PC-3 (cell line): Measurements from ENCODE around the gene FOXN3. TPM values are rescaled to one million over a fixed set of nuclear protein-coding genes. Genes with fewer than 3 reads are reported as not detected.

Experiments used
- ATAC-seq: fragments of 200-7000 bp; cut with Tn5 transposase; 2 replicates; pipeline ENCODE4 v1.9.1; 2020; ENCODE audit warnings: mild to moderate bottlenecking, moderate library complexity
- BruUV-seq: library from RNA; stranded (reverse); fragments of 400-500 nt; replicated peaks from 2 replicates; lab custom pipeline; 2021; lab: Mats Ljungman, UMichigan
- CTCF ChIA-PET: fragments of 300-600 bp; sonication (Branson Sonifier 250); formaldehyde crosslinking; loops from one replicate; lab custom pipeline; 2022; ENCODE audit warnings: antibody characterized with exemption; lab: Charles Lee
- POLR2A ChIA-PET: fragments of 300-600 bp; sonication (Branson Sonifier 250); formaldehyde crosslinking; loops from one replicate; lab custom pipeline; 2022; ENCODE audit warnings: antibody characterized with exemption; ENCODE audit not compliant: unreplicated experiment; lab: Charles Lee
- DNase-seq: peaks from one replicate; pipeline ENCODE4 v3.0.0-alpha.2; 2015
- H2AFZ ChIP-seq: fragments of 300-600 bp; sonication (generic); 2 replicates; pipeline ENCODE4 v1.6.0; 2016; ENCODE audit warnings: antibody characterized with exemption, low read length
- H3F3A ChIP-seq: fragments of 300-600 bp; sonication (generic); one replicate; pipeline ENCODE4 v1.6.0; 2017; ENCODE audit warnings: antibody characterized with exemption, low read length, control low read depth, mild to moderate bottlenecking; ENCODE audit not compliant: unreplicated experiment
- H3K27ac ChIP-seq: fragments of 300-600 bp; sonication (generic); 2 replicates; pipeline ENCODE4 v1.5.1; 2016; ENCODE audit warnings: mild to moderate bottlenecking, low read length
- H3K27me3 ChIP-seq: fragments of 300-600 bp; sonication (generic); 2 replicates; pipeline ENCODE4 v1.6.1; 2016; ENCODE audit warnings: low read length, mixed read lengths
- H3K36me3 ChIP-seq: fragments of 300-600 bp; sonication (generic); 2 replicates; pipeline ENCODE4 v1.6.1; 2016; ENCODE audit warnings: low read depth, mixed run types, low read length, mixed read lengths
- H3K4me1 ChIP-seq: fragments of 300-600 bp; sonication (generic); 2 replicates; pipeline ENCODE4 v1.5.1; 2016; ENCODE audit warnings: low read length; ENCODE audit not compliant: insufficient read depth
- H3K4me2 ChIP-seq: fragments of 300-600 bp; sonication (generic); 2 replicates; pipeline ENCODE4 v1.6.0; 2016; ENCODE audit warnings: low read length
- H3K4me3 ChIP-seq: fragments of 300-600 bp; sonication (generic); 2 replicates; pipeline ENCODE4 v1.5.1; 2016; ENCODE audit warnings: mild to moderate bottlenecking, low read length, mixed read lengths
- H3K79me2 ChIP-seq: fragments of 300-600 bp; sonication (generic); 2 replicates; pipeline ENCODE4 v1.6.1; 2017; ENCODE audit warnings: low read length, mixed read lengths
- H3K9ac ChIP-seq: fragments of 300-600 bp; sonication (generic); 2 replicates; pipeline ENCODE4 v1.6.0; 2016; ENCODE audit warnings: mild to moderate bottlenecking, low read length
- H3K9me2 ChIP-seq: fragments of 300-600 bp; sonication (generic); replicated peaks from 2 replicates; pipeline ENCODE4 v1.6.1; 2016; ENCODE audit warnings: mixed run types, low read length, mixed read lengths
- H3K9me3 ChIP-seq: fragments of 300-600 bp; sonication (generic); 2 replicates; pipeline ENCODE4 v1.6.1; 2016; ENCODE audit warnings: low read length, mixed read lengths
- H4K20me1 ChIP-seq: fragments of 300-600 bp; sonication (generic); 2 replicates; pipeline ENCODE4 v1.6.1; 2016; ENCODE audit warnings: low read length, mixed read lengths
- EZH2 ChIP-seq: fragments of 300-600 bp; sonication (generic); IDR thresholded peaks from one replicate; pipeline ENCODE4 v1.6.1; 2017; ENCODE audit warnings: antibody characterized with exemption, mild to moderate bottlenecking, low read length; ENCODE audit not compliant: unreplicated experiment
- EZH2phosphoT487 ChIP-seq: fragments of 300-600 bp; sonication (generic); IDR thresholded peaks from 2 replicates; pipeline ENCODE4 v1.6.1; 2018; ENCODE audit warnings: mild to moderate bottlenecking, antibody characterized with exemption, low read length, borderline replicate concordance
- intact Hi-C: fragments of 100-400 bp; cut with micrococcal nuclease; formaldehyde crosslinking; loops from 2 replicates; pipeline ENCODE4 v1.9.0; 2023
- total RNA-seq: library from RNA; depleted of rRNA; stranded (reverse); fragments of >200 nt; gene quantifications from 2 replicates; pipeline ENCODE4 v1.2.3, GENCODE V29; 2014
- TF ChIP-seq, protein P1 (sequence below): fragments of 300-600 bp; sonication (generic); conservative IDR thresholded peaks from 2 replicates; pipeline ENCODE4 v1.5.1; 2017; ENCODE audit warnings: antibody characterized with exemption, low read depth, mild to moderate bottlenecking, low read length

Gene FOXN3
- total RNA-seq, 1 experiment from 2014 or later: 13.3 TPM

DNA sequence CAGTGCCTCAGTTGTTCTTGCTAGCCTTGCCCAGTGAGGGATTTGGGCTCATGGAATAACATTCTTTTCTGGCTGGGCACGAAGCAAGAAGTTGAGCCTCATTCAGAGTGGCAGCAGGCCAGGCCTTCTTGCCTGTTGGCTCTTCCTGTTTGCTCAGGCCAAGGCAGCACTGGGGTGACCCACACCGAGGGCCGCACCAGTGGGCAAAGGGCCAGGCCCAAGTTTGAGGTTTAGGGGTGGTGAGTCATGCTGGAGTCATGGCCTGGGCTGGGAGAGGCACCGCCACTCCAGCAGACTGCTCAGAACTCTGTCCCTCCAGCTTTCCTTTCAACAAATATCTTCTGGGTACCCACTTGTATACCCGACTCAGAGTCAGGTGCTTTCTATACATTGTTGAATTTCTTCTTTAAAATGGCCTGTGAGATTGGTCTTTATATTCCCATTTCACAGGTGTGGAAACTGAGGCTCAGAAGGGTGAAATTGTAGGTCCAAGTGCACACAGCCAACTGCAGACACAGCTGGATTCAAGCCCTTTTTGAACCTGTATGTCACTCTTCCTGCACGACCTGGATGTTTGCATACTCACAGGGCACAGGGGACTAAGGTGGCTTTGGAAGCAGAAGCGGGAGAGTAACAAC lies 279.4 kb downstream of the FOXN3 start:
- ATAC-seq: peak; percentile 98
- no peak overlapping the region for H3K27ac ChIP-seq
- no peaks in the 10 kb centered on the region for H4K20me1 ChIP-seq
- H3K79me2 ChIP-seq: no peaks in the 10 kb centered on the region
- intact Hi-C loops: loop anchor here (2.0 kb wide), 2 partner anchors 39 to 97 kb away; no protein-coding TSS in a partner anchor
- H3K9me2 ChIP-seq: no peaks in the 10 kb centered on the region
- CTCF ChIA-PET: interaction anchor here (0.6 kb wide), 1 partner anchor 100 kb away, joined by 3 read pairs; no protein-coding TSS in a partner anchor
- H3K4me3 ChIP-seq: no peak overlapping the region
- H3K4me2 ChIP-seq: peak overlapping the region; percentile 67
- H3K9me3 ChIP-seq: no peaks in the 10 kb centered on the region; the same call in 1 of the 2 replicates
- H2AFZ ChIP-seq: no peak overlapping the region
- H3K9ac ChIP-seq: no peak overlapping the region
- TF ChIP-seq, protein P1, sequence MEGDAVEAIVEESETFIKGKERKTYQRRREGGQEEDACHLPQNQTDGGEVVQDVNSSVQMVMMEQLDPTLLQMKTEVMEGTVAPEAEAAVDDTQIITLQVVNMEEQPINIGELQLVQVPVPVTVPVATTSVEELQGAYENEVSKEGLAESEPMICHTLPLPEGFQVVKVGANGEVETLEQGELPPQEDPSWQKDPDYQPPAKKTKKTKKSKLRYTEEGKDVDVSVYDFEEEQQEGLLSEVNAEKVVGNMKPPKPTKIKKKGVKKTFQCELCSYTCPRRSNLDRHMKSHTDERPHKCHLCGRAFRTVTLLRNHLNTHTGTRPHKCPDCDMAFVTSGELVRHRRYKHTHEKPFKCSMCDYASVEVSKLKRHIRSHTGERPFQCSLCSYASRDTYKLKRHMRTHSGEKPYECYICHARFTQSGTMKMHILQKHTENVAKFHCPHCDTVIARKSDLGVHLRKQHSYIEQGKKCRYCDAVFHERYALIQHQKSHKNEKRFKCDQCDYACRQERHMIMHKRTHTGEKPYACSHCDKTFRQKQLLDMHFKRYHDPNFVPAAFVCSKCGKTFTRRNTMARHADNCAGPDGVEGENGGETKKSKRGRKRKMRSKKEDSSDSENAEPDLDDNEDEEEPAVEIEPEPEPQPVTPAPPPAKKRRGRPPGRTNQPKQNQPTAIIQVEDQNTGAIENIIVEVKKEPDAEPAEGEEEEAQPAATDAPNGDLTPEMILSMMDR: no peak
- TF ChIP-seq EZH2phosphoT487 (0 out of 2 replicates have a peak, but pooled peaks have one; percentile 34), EZH2 (no peak)
- peaks cover 2% of the 10 kb centered on the region; the same call in 1 of the 2 replicates for H3K36me3 ChIP-seq
- H3K27me3 ChIP-seq: peaks cover 7% of the 10 kb centered on the region; the same call in 1 of the 2 replicates
- BruUV-seq: no TSS peak
- no peaks in the 10 kb centered on the region for H3F3A ChIP-seq
- H3K4me1 ChIP-seq: peaks cover 20% of the 10 kb centered on the region
- POLR2A ChIA-PET: no interaction called here
- peak; percentile 98 for DNase-seq

GRCh38 chr14:89136587-89136986 lies 280.4 kb downstream of the FOXN3 start:
- Histone ChIP-seq H3K79me2 (no peaks in the 10 kb centered on the region), H2AFZ (no peak overlapping the region), H3F3A (no peaks in the 10 kb centered on the region), H3K36me3 (peaks cover 2% of the 10 kb centered on the region; the same call in 1 of the 2 replicates), H3K9ac (no peak overlapping the region), H3K27ac (no peak overlapping the region), H4K20me1 (no peaks in the 10 kb centered on the region), H3K4me3 (no peak overlapping the region), H3K9me3 (no peaks in the 10 kb centered on the region; the same call in 1 of the 2 replicates), H3K4me2 (no peak overlapping the region), H3K9me2 (no peaks in the 10 kb centered on the region), H3K27me3 (no peaks in the 10 kb centered on the region), H3K4me1 (peaks cover 20% of the 10 kb centered on the region)
- ATAC-seq: no peak
- TF ChIP-seq, protein P1: no peak
- no peak for TF ChIP-seq EZH2phosphoT487
- TF ChIP-seq EZH2: no peak
- DNase-seq: no peak
- ChIA-PET POLR2A (no interaction called here), CTCF (no interaction called here)
- intact Hi-C loops: loop anchor here (2.0 kb wide), 2 partner anchors 40 to 96 kb away; no protein-coding TSS in a partner anchor
- no TSS peak for BruUV-seq

GRCh38 chr14:89134640-89135039 lies 282.4 kb downstream of the FOXN3 start:
- Histone ChIP-seq H3K36me3 (peaks cover 2% of the 10 kb centered on the region; the same call in 1 of the 2 replicates), H2AFZ (no peak overlapping the region), H3K9me3 (no peaks in the 10 kb centered on the region; the same call in 1 of the 2 replicates), H4K20me1 (no peaks in the 10 kb centered on the region), H3K4me2 (no peak overlapping the region), H3K27ac (no peak overlapping the region), H3K4me3 (no peak overlapping the region), H3F3A (no peaks in the 10 kb centered on the region), H3K9ac (no peak overlapping the region), H3K9me2 (no peaks in the 10 kb centered on the region), H3K4me1 (peaks cover 20% of the 10 kb centered on the region), H3K27me3 (no peaks in the 10 kb centered on the region), H3K79me2 (no peaks in the 10 kb centered on the region)
- no TSS peak for BruUV-seq
- TF ChIP-seq, protein P1: no peak
- no peak for TF ChIP-seq EZH2
- TF ChIP-seq EZH2phosphoT487: no peak
- POLR2A ChIA-PET: no interaction called here
- ATAC-seq: no peak
- CTCF ChIA-PET: no interaction called here
- intact Hi-C loops: no loop called here
- DNase-seq: no peak
